Measurements from ENCODE around the gene PRKCA. TPM values are rescaled to one million over a fixed set of nuclear protein-coding genes. Genes with fewer than 3 reads are reported as not detected.

Gene PRKCA
- total and polyA plus RNA-seq, 2 experiments from 2014 or later = 6.4 to 35.4 TPM

DNA sequence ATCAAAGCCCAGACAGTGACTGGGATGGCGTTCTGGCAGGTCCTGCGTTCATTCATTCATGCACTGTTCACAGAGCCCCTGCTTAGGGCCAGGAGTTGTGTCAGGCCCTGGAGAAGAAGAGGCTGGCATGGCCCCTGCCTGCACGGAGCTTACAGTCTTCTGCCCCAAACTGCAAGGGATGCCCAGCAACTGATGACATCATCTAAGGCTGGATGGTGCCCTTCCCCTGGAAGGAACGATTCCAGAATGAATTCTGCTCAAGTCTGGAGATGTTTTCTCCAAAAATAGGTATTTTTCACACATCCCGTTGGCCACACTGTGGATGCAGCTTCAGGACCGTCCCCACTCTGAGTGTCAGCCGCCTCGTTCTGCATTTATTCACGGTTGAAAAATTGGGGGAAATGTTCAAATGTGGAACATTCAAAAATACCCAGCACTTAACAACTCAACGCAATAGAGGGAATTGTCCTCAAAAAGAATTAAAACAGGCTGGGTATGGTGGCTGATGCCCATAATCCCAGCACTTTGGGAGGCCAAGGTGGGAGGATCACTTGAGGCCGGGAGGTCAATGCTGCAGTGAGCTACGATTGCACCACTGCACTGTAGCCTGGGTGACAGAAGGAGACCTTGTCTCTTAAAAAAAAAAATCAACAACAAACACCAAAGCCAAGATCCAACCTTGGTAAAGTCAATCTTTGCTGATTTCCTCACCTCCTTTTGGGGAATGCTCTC is 508.7 kb downstream of the PRKCA start:
- DNase-seq (ENCODE audit: low spot score) (no peak), ATAC-seq (no peak)
- H3K79me2 ChIP-seq (replicated peaks; ENCODE audit: insufficient read depth) = no peaks in the 10 kb centered on the region
- no peaks in the 10 kb centered on the region for H3K27me3 ChIP-seq (ENCODE audit: insufficient read depth)
- Mint-ChIP-seq H3K36me3 (ENCODE audit: low read depth) (no peaks in the 10 kb centered on the region), H3K27ac (no peak overlapping the region), H3K4me1 (peaks cover 6% of the 10 kb centered on the region), H3K27me3 (ENCODE audit: insufficient read depth, low read depth, poor library complexity) (peaks cover 9% of the 10 kb centered on the region), H3K4me3 (no peak overlapping the region), H3K9me3 (no peaks in the 10 kb centered on the region; the same call in 2 of the 3 replicates)
- no peaks in the 10 kb centered on the region for H3K36me3 ChIP-seq (ENCODE audit: insufficient read depth)
- no peak overlapping the region for H3K4me2 ChIP-seq
- H3F3A ChIP-seq (replicated peaks; ENCODE audit: low read depth) = no peaks in the 10 kb centered on the region
- no peaks in the 10 kb centered on the region for H4K20me1 ChIP-seq (replicated peaks; ENCODE audit: insufficient read depth)
- H2AFZ ChIP-seq = no peak overlapping the region
- no peak overlapping the region for H3K27ac ChIP-seq (ENCODE audit: low read depth)
- TF ChIP-seq POLR2AphosphoS5 (IDR thresholded peaks at IDR 0.05; ENCODE audit: low read depth) = no peak
- TF ChIP-seq JUNB (IDR thresholded peaks at IDR 0.05; ENCODE audit: unreplicated experiment) = no peak
- no peak for TF ChIP-seq STAT1 (IDR thresholded peaks at IDR 0.05; ENCODE audit: unreplicated experiment)
- TF ChIP-seq ZNF331 (CRISPR knock-in tag; IDR thresholded peaks at IDR 0.05; ENCODE audit: low read depth) = no peak
- TF ChIP-seq, protein P1, sequence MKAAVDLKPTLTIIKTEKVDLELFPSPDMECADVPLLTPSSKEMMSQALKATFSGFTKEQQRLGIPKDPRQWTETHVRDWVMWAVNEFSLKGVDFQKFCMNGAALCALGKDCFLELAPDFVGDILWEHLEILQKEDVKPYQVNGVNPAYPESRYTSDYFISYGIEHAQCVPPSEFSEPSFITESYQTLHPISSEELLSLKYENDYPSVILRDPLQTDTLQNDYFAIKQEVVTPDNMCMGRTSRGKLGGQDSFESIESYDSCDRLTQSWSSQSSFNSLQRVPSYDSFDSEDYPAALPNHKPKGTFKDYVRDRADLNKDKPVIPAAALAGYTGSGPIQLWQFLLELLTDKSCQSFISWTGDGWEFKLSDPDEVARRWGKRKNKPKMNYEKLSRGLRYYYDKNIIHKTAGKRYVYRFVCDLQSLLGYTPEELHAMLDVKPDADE (IDR thresholded peaks at IDR 0.05) = no peak
- TF ChIP-seq, protein P2, sequence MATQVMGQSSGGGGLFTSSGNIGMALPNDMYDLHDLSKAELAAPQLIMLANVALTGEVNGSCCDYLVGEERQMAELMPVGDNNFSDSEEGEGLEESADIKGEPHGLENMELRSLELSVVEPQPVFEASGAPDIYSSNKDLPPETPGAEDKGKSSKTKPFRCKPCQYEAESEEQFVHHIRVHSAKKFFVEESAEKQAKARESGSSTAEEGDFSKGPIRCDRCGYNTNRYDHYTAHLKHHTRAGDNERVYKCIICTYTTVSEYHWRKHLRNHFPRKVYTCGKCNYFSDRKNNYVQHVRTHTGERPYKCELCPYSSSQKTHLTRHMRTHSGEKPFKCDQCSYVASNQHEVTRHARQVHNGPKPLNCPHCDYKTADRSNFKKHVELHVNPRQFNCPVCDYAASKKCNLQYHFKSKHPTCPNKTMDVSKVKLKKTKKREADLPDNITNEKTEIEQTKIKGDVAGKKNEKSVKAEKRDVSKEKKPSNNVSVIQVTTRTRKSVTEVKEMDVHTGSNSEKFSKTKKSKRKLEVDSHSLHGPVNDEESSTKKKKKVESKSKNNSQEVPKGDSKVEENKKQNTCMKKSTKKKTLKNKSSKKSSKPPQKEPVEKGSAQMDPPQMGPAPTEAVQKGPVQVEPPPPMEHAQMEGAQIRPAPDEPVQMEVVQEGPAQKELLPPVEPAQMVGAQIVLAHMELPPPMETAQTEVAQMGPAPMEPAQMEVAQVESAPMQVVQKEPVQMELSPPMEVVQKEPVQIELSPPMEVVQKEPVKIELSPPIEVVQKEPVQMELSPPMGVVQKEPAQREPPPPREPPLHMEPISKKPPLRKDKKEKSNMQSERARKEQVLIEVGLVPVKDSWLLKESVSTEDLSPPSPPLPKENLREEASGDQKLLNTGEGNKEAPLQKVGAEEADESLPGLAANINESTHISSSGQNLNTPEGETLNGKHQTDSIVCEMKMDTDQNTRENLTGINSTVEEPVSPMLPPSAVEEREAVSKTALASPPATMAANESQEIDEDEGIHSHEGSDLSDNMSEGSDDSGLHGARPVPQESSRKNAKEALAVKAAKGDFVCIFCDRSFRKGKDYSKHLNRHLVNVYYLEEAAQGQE (IDR thresholded peaks at IDR 0.05; ENCODE audit: unreplicated experiment) = no peak
- TF ChIP-seq, protein P3, sequence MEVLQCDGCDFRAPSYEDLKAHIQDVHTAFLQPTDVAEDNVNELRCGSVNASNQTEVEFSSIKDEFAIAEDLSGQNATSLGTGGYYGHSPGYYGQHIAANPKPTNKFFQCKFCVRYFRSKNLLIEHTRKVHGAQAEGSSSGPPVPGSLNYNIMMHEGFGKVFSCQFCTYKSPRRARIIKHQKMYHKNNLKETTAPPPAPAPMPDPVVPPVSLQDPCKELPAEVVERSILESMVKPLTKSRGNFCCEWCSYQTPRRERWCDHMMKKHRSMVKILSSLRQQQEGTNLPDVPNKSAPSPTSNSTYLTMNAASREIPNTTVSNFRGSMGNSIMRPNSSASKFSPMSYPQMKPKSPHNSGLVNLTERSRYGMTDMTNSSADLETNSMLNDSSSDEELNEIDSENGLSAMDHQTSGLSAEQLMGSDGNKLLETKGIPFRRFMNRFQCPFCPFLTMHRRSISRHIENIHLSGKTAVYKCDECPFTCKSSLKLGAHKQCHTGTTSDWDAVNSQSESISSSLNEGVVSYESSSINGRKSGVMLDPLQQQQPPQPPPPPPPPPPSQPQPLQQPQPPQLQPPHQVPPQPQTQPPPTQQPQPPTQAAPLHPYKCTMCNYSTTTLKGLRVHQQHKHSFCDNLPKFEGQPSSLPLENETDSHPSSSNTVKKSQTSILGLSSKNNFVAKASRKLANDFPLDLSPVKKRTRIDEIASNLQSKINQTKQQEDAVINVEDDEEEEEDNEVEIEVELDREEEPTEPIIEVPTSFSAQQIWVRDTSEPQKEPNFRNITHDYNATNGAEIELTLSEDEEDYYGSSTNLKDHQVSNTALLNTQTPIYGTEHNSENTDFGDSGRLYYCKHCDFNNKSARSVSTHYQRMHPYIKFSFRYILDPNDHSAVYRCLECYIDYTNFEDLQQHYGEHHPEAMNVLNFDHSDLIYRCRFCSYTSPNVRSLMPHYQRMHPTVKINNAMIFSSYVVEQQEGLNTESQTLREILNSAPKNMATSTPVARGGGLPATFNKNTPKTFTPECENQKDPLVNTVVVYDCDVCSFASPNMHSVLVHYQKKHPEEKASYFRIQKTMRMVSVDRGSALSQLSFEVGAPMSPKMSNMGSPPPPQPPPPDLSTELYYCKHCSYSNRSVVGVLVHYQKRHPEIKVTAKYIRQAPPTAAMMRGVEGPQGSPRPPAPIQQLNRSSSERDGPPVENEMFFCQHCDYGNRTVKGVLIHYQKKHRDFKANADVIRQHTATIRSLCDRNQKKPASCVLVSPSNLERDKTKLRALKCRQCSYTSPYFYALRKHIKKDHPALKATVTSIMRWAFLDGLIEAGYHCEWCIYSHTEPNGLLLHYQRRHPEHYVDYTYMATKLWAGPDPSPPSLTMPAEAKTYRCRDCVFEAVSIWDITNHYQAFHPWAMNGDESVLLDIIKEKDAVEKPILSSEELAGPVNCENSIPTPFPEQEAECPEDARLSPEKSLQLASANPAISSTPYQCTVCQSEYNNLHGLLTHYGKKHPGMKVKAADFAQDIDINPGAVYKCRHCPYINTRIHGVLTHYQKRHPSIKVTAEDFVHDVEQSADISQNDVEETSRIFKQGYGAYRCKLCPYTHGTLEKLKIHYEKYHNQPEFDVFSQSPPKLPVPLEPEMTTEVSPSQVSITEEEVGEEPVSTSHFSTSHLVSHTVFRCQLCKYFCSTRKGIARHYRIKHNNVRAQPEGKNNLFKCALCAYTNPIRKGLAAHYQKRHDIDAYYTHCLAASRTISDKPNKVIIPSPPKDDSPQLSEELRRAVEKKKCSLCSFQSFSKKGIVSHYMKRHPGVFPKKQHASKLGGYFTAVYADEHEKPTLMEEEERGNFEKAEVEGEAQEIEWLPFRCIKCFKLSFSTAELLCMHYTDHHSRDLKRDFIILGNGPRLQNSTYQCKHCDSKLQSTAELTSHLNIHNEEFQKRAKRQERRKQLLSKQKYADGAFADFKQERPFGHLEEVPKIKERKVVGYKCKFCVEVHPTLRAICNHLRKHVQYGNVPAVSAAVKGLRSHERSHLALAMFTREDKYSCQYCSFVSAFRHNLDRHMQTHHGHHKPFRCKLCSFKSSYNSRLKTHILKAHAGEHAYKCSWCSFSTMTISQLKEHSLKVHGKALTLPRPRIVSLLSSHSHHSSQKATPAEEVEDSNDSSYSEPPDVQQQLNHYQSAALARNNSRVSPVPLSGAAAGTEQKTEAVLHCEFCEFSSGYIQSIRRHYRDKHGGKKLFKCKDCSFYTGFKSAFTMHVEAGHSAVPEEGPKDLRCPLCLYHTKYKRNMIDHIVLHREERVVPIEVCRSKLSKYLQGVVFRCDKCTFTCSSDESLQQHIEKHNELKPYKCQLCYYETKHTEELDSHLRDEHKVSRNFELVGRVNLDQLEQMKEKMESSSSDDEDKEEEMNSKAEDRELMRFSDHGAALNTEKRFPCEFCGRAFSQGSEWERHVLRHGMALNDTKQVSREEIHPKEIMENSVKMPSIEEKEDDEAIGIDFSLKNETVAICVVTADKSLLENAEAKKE (CRISPR knock-in tag; IDR thresholded peaks at IDR 0.05) = no peak
- TF ChIP-seq NANOG (IDR thresholded peaks at IDR 0.05; ENCODE audit: borderline replicate concordance) = no peak
- no peak for TF ChIP-seq CREB1 (CRISPR knock-in tag; IDR thresholded peaks at IDR 0.05; ENCODE audit: low read depth)
- TF ChIP-seq, protein P4, sequence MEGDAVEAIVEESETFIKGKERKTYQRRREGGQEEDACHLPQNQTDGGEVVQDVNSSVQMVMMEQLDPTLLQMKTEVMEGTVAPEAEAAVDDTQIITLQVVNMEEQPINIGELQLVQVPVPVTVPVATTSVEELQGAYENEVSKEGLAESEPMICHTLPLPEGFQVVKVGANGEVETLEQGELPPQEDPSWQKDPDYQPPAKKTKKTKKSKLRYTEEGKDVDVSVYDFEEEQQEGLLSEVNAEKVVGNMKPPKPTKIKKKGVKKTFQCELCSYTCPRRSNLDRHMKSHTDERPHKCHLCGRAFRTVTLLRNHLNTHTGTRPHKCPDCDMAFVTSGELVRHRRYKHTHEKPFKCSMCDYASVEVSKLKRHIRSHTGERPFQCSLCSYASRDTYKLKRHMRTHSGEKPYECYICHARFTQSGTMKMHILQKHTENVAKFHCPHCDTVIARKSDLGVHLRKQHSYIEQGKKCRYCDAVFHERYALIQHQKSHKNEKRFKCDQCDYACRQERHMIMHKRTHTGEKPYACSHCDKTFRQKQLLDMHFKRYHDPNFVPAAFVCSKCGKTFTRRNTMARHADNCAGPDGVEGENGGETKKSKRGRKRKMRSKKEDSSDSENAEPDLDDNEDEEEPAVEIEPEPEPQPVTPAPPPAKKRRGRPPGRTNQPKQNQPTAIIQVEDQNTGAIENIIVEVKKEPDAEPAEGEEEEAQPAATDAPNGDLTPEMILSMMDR (conservative IDR thresholded peaks at IDR 0.05; ENCODE audit: low read depth in 2 of 2) = no peak
- TF ChIP-seq ZNF114 (CRISPR knock-in tag; IDR thresholded peaks at IDR 0.05) = no peak
- no peak for TF ChIP-seq EZH2 (IDR thresholded peaks at IDR 0.05; ENCODE audit: low read depth, unreplicated experiment)
- no peak for TF ChIP-seq EZH2phosphoT487 (IDR thresholded peaks at IDR 0.05; ENCODE audit: unreplicated experiment)
- no peaks in the 10 kb centered on the region for H3K9me2 ChIP-seq (ENCODE audit: insufficient read depth)
- no peak overlapping the region for H3K4me3 ChIP-seq
- H3K4me1 ChIP-seq (ENCODE audit: insufficient read depth) = no peaks in the 10 kb centered on the region
